Measurements from ENCODE around the gene UBE2H. TPM values are rescaled to one million over a fixed set of nuclear protein-coding genes. Genes with fewer than 3 reads are reported as not detected.

The UBE2H gene
- total and polyA plus RNA-seq, 10 of the 15 experiments (the other 5 are each of a cell fraction or from before 2014, with no cell fraction given): 15.6 to 75.5 (median 32.8) TPM

GRCh38 chr7:129784783-129785684 lies 167.7 kb downstream of the UBE2H start:
- H4K20me1 ChIP-seq (ENCODE audit: control insufficient read depth, insufficient read depth): no peaks in the 10 kb centered on the region
- 15% methylated on average over 34 of the region's 37 CpGs for WGBS (ENCODE audit: insufficient coverage, insufficient replicate concordance, low lambda C conversion rate, missing lambda C conversion rate)
- peak overlapping the region; percentile 55; the same call in 1 of the 2 replicates for H3K4me3 ChIP-seq
- peak; percentile 37 for ATAC-seq
- H3K4me2 ChIP-seq (ENCODE audit: control insufficient read depth, insufficient read depth): peak overlapping the region; percentile 79
- TF ChIP-seq NR2F1 (conservative IDR thresholded peaks at IDR 0.05) (peak; percentile 92), SREBF1 (IDR thresholded peaks at IDR 0.05; ENCODE audit: low read length) (no peak), BCL11A (IDR thresholded peaks at IDR 0.05; ENCODE audit: low read depth, low read length) (peak; percentile 44; the same call in 1 of the 2 replicates), ATF3 (IDR thresholded peaks at IDR 0.05; ENCODE audit: borderline replicate concordance, extremely low read depth, low read depth, low read length) (no peak), PML (IDR thresholded peaks at IDR 0.05; ENCODE audit: low read length) (no peak), SP1 (IDR thresholded peaks at IDR 0.05; ENCODE audit: low read depth, low read length) (no peak), MEF2A (IDR thresholded peaks at IDR 0.05; ENCODE audit: insufficient read depth, low read depth, low read length) (no peak), ZSCAN29 (IDR thresholded peaks at IDR 0.05) (peak; percentile 84; the same call in 1 of the 2 replicates), ETV6 (conservative IDR thresholded peaks at IDR 0.05 in 1 of 2, IDR thresholded peaks at IDR 0.05 in 1 of 2; ENCODE audit: borderline replicate concordance in 1 of 2, low read depth in 1 of 2) (0 out of 4 replicates have a peak, but pooled peaks of 1 of the 2 experiments have one; percentile 21), DPF2 (IDR thresholded peaks at IDR 0.05) (0 out of 2 replicates have a peak, but pooled peaks have one; percentile 21), PKNOX1 (IDR thresholded peaks at IDR 0.05) (no peak), GATAD2B (conservative IDR thresholded peaks at IDR 0.05; ENCODE audit: low read depth) (no peak), SPI1 (IDR thresholded peaks at IDR 0.05; ENCODE audit: borderline replicate concordance, insufficient read depth, low read depth, low read length) (peak; percentile 78), SMAD5 (IDR thresholded peaks at IDR 0.05; ENCODE audit: low read depth) (no peak), LARP7 (IDR thresholded peaks at IDR 0.05) (no peak), RUNX3 (IDR thresholded peaks at IDR 0.05; ENCODE audit: low read length) (peak; percentile 76), IKZF2 (IDR thresholded peaks at IDR 0.05) (0 out of 4 replicates have a peak, but pooled peaks of 1 of the 2 experiments have one; percentile 12), IRF3 (IDR thresholded peaks at IDR 0.05) (no peak), TBL1XR1 (IDR thresholded peaks at IDR 0.05; ENCODE audit: low read depth, low read length) (0 out of 2 replicates have a peak, but pooled peaks have one; percentile 27)
- ChIA-PET CTCF (no interaction called here), SMC1A (ENCODE audit: uncharacterized antibody, unreplicated experiment) (interaction anchor here (0.9 kb wide), 1 partner anchor 64 kb away, joined by 3 read pairs; no protein-coding TSS in a partner anchor), POLR2A (no interaction called here), RAD21 (ENCODE audit: unreplicated experiment) (no interaction called here)
- peaks cover 21% of the 10 kb centered on the region for H3K4me1 ChIP-seq (ENCODE audit: control insufficient read depth, insufficient read depth, low read length)
- no peaks in the 10 kb centered on the region for H3K36me3 ChIP-seq (ENCODE audit: control insufficient read depth in 2 of 2, insufficient read depth in 2 of 2, low read length in 1 of 2)
- H2AFZ ChIP-seq (ENCODE audit: control insufficient read depth, low read depth, low read length): no peak overlapping the region
- no TSS peak for BruUV-seq (replicated peaks)
- peaks cover 27 to 28% of the 10 kb centered on the region in 2 experiments for H3K27me3 ChIP-seq (replicated peaks in 1 of 2; ENCODE audit: control insufficient read depth in 2 of 2, insufficient read depth in 2 of 2, low read length in 1 of 2)
- no peak overlapping the region for H3K27ac ChIP-seq (ENCODE audit: control insufficient read depth, insufficient read depth)
- peak; percentile 15 for DNase-seq (ENCODE audit: low read depth, low spot score)
- no peak for FAIRE-seq
- intact Hi-C loops (cut with micrococcal nuclease; ENCODE audit: unreplicated experiment) (no loop called here), in situ Hi-C loops (cut with MboI) (no loop called here)
- no peak overlapping the region for H3K9ac ChIP-seq (ENCODE audit: control insufficient read depth, insufficient read depth, low read length)
- no peaks in the 10 kb centered on the region for H3K79me2 ChIP-seq (ENCODE audit: control insufficient read depth, insufficient read depth, low read length)
- H3K9me3 ChIP-seq (replicated peaks; ENCODE audit: control insufficient read depth, insufficient read depth, low read length): no peaks in the 10 kb centered on the region; the same call in 2 of the 3 replicates

Data from GM12878 (cell line).